Activated CD8-positive, alpha-beta T cell treated with anti-CD3 and anti-CD28 coated beads for 36 hours (primary cell): ENCODE results near the gene SASS6. TPM values are rescaled to one million over a fixed set of nuclear protein-coding genes. Genes with fewer than 3 reads are reported as not detected.

ENCODE experiments used
- ATAC-seq: fragments of 200-7000 bp; cut with Tn5 transposase; one replicate; pipeline ENCODE4 v1.10.0; 2021; ENCODE audit warnings: mild to moderate bottlenecking, moderate library complexity
- CTCF ChIA-PET: fragments of 350-600 bp; sonication (Branson Sonifier 250); formaldehyde crosslinking; loops from one replicate; lab custom pipeline; 2021; ENCODE audit warnings: antibody characterized with exemption; lab: Charles Lee
- POLR2A ChIA-PET: fragments of 350-600 bp; sonication (Branson Sonifier 250); formaldehyde crosslinking; loops from one replicate; lab custom pipeline; 2021; ENCODE audit warnings: antibody characterized with exemption; lab: Charles Lee
- DNase-seq: peaks from one replicate; pipeline ENCODE4 v3.0.0-alpha.2; 2020
- H3K27ac Mint-ChIP-seq: one replicate; pipeline ENCODE4 v1.8.0; 2021; ENCODE audit warnings: mild to moderate bottlenecking, mixed read lengths
- H3K27me3 Mint-ChIP-seq: one replicate; pipeline ENCODE4 v1.8.0; 2021; ENCODE audit warnings: mixed read lengths
- H3K36me3 Mint-ChIP-seq: one replicate; pipeline ENCODE4 v1.8.0; 2021; ENCODE audit warnings: low read depth, mixed read lengths
- H3K4me1 Mint-ChIP-seq: one replicate; pipeline ENCODE4 v1.8.0; 2021; ENCODE audit warnings: low read depth, mixed read lengths
- H3K4me3 Mint-ChIP-seq: one replicate; pipeline ENCODE4 v1.8.0; 2021; ENCODE audit warnings: mild to moderate bottlenecking, moderate library complexity, mixed read lengths
- H3K9me3 Mint-ChIP-seq: one replicate; pipeline ENCODE4 v1.8.0; 2021; ENCODE audit warnings: mixed read lengths
- CTCF ChIP-seq: fragments of 200-600 bp; IDR thresholded peaks from one replicate; pipeline ENCODE4 v1.8.0; 2022; ENCODE audit warnings: antibody characterized with exemption, mild to moderate bottlenecking
- intact Hi-C: fragments of 100-400 bp; cut with micrococcal nuclease; formaldehyde crosslinking; loops from one replicate; pipeline ENCODE4 v1.10.0; 2022
- total RNA-seq, 2 experiments: library from RNA; stranded (reverse); gene quantifications; one replicate each; pipeline ENCODE4 v1.2.3, GENCODE V29; 2021

The SASS6 gene
- total RNA-seq, 2 experiments from 2014 or later: 12.9 to 13.6 TPM

- peaks cover 26% of the 10 kb centered on the region for H3K36me3 Mint-ChIP-seq
- H3K4me1 Mint-ChIP-seq: no peaks in the 10 kb centered on the region
- CTCF ChIA-PET: no interaction called here
- no peaks in the 10 kb centered on the region for H3K27me3 Mint-ChIP-seq
- no peak overlapping the region for H3K4me3 Mint-ChIP-seq
- POLR2A ChIA-PET: no interaction called here
- no peaks in the 10 kb centered on the region for H3K9me3 Mint-ChIP-seq
- ATAC-seq (no peak), DNase-seq (no peak)
- intact Hi-C loops: no loop called here
- TF ChIP-seq CTCF: no peak
- no peak overlapping the region for H3K27ac Mint-ChIP-seq
These were observed 10.6 kb downstream of the SASS6 start for GRCh38 chr1:100122177-100122576.

- Mint-ChIP-seq H3K36me3 (peaks cover 27% of the 10 kb centered on the region), H3K27me3 (no peaks in the 10 kb centered on the region), H3K4me3 (no peak overlapping the region), H3K4me1 (peaks cover under 1% of the 10 kb centered on the region), H3K9me3 (no peaks in the 10 kb centered on the region), H3K27ac (no peak overlapping the region)
- intact Hi-C loops: no loop called here
- POLR2A ChIA-PET: no interaction called here
- DNase-seq: no peak
- no peak for TF ChIP-seq CTCF
- ATAC-seq: no peak
- CTCF ChIA-PET: no interaction called here
These were observed 17.2 kb downstream of the SASS6 start for GRCh38 chr1:100115524-100115923.

GRCh38 chr1:100109554-100110066 is 23.1 kb downstream of the SASS6 start:
- no peak overlapping the region for H3K27ac Mint-ChIP-seq
- TF ChIP-seq CTCF: no peak
- H3K9me3 Mint-ChIP-seq: no peaks in the 10 kb centered on the region
- H3K4me3 Mint-ChIP-seq: no peak overlapping the region
- intact Hi-C loops: no loop called here
- DNase-seq (no peak), ATAC-seq (no peak)
- POLR2A ChIA-PET: no interaction called here
- no peaks in the 10 kb centered on the region for H3K27me3 Mint-ChIP-seq
- CTCF ChIA-PET: no interaction called here
- H3K4me1 Mint-ChIP-seq: peaks cover 7% of the 10 kb centered on the region
- peaks cover 23% of the 10 kb centered on the region for H3K36me3 Mint-ChIP-seq

- no peak for DNase-seq
- no peak overlapping the region for H3K27ac Mint-ChIP-seq
- TF ChIP-seq CTCF: no peak
- H3K4me3 Mint-ChIP-seq: no peak overlapping the region
- H3K4me1 Mint-ChIP-seq: peaks cover 7% of the 10 kb centered on the region
- ATAC-seq: no peak
- ChIA-PET POLR2A (no interaction called here), CTCF (interaction anchor here (1.2 kb wide), 1 partner anchor 482 kb away, joined by 3 read pairs; no protein-coding TSS in a partner anchor)
- peaks cover 27% of the 10 kb centered on the region for H3K36me3 Mint-ChIP-seq
- no peaks in the 10 kb centered on the region for H3K27me3 Mint-ChIP-seq
- no peaks in the 10 kb centered on the region for H3K9me3 Mint-ChIP-seq
- intact Hi-C loops: no loop called here
These were observed 25.0 kb downstream of the SASS6 start for GRCh38 chr1:100107696-100108095.

GRCh38 chr1:100101564-100101963 is 31.2 kb downstream of the SASS6 start:
- Mint-ChIP-seq H3K4me1 (no peaks in the 10 kb centered on the region), H3K27ac (no peak overlapping the region), H3K4me3 (no peak overlapping the region), H3K27me3 (no peaks in the 10 kb centered on the region), H3K9me3 (no peaks in the 10 kb centered on the region), H3K36me3 (peaks cover 40% of the 10 kb centered on the region)
- TF ChIP-seq CTCF: no peak
- intact Hi-C loops: no loop called here
- no peak for DNase-seq
- ATAC-seq: no peak
- POLR2A ChIA-PET: no interaction called here
- CTCF ChIA-PET: no interaction called here
